GM10266 (cell line): ENCODE results near the gene GP1BA.
A peak's percentile ranks its signal among the peaks of the same experiment; 100 is the strongest.
"Not testable (repeated sequence)": the region's sequence is repeated elsewhere in the genome, so short reads cannot be mapped to it uniquely, and the experiment has no call there.

Experiments
- DNase-seq: peaks from one replicate; pipeline ENCODE4 v3.0.0; 2012; ENCODE audit errors: extremely low spot score
- CTCF ChIP-seq: IDR thresholded peaks from 2 replicates; pipeline ENCODE4 v1.5.1; 2012; ENCODE audit warnings: mild to moderate bottlenecking, low read depth; ENCODE audit not compliant: control insufficient read depth, insufficient read depth; ENCODE audit errors: missing control alignments

GP1BA gene

GRCh38 chr17:4921320-4921719 lies 10.8 kb upstream of the GP1BA start:
- no peak for TF ChIP-seq CTCF
- no peak for DNase-seq

GRCh38 chr17:4926577-4927335 lies 5.3 kb upstream of the GP1BA start:
- not testable (repeated sequence) for DNase-seq

- DNase-seq = no peak
- TF ChIP-seq CTCF = no peak
These were observed 3.2 kb upstream of the GP1BA start for GRCh38 chr17:4928881-4929280.

- DNase-seq = no peak
- no peak for TF ChIP-seq CTCF
These were observed 679 bp downstream of the GP1BA start for GRCh38 chr17:4932756-4933155.

GRCh38 chr17:4933646-4934045 lies 1.6 kb downstream of the GP1BA start:
- TF ChIP-seq CTCF = no peak
- DNase-seq = no peak

GRCh38 chr17:4934173-4934979 lies 2.3 kb downstream of the GP1BA start:
- TF ChIP-seq CTCF = peak; percentile 45
- no peak for DNase-seq

- TF ChIP-seq CTCF = no peak
- no peak for DNase-seq
These were observed 3.6 kb downstream of the GP1BA start for GRCh38 chr17:4935650-4936049.
